AG10803 (cell line): Measurements from ENCODE around the gene COMT.
A peak's percentile ranks its signal among the peaks of the same experiment; 100 is the strongest.

Source experiments
- DNase-seq: peaks from one replicate; pipeline ENCODE4 v3.0.0; 2010; ENCODE audit warnings: low read depth
- H3K4me3 ChIP-seq: 2 replicates; pipeline ENCODE4 v1.5.1; 2011; ENCODE audit warnings: mild to moderate bottlenecking, low read length, control low read depth
- TF ChIP-seq, protein P1 (sequence below): conservative IDR thresholded peaks from 2 replicates; pipeline ENCODE4 v1.5.1; 2011; ENCODE audit warnings: mild to moderate bottlenecking, low read length, control low read depth, inconsistent platforms

COMT gene

DNA sequence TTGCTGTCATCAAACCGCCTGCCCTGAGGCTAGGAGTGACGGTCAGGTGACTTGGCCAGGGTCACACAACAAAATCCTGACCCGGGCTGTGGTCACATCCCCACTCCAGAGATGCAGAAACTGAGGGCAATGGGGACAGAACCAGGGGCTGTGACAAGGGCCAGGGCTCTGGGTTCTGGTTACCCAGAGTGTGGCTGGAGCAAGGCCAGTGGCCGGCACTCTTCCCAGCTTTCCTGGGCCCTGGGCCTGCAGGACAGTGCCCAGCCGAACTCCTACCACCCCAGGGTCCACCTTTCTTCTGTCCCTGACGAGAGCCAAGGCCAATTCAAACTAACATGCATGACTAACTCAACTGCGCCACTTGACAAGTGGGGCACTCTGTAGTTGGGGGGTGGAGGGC is 39.2 kb downstream of the COMT start:
- TF ChIP-seq, protein P1, sequence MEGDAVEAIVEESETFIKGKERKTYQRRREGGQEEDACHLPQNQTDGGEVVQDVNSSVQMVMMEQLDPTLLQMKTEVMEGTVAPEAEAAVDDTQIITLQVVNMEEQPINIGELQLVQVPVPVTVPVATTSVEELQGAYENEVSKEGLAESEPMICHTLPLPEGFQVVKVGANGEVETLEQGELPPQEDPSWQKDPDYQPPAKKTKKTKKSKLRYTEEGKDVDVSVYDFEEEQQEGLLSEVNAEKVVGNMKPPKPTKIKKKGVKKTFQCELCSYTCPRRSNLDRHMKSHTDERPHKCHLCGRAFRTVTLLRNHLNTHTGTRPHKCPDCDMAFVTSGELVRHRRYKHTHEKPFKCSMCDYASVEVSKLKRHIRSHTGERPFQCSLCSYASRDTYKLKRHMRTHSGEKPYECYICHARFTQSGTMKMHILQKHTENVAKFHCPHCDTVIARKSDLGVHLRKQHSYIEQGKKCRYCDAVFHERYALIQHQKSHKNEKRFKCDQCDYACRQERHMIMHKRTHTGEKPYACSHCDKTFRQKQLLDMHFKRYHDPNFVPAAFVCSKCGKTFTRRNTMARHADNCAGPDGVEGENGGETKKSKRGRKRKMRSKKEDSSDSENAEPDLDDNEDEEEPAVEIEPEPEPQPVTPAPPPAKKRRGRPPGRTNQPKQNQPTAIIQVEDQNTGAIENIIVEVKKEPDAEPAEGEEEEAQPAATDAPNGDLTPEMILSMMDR: no peak
- no peak overlapping the region for H3K4me3 ChIP-seq
- no peak for DNase-seq

DNA sequence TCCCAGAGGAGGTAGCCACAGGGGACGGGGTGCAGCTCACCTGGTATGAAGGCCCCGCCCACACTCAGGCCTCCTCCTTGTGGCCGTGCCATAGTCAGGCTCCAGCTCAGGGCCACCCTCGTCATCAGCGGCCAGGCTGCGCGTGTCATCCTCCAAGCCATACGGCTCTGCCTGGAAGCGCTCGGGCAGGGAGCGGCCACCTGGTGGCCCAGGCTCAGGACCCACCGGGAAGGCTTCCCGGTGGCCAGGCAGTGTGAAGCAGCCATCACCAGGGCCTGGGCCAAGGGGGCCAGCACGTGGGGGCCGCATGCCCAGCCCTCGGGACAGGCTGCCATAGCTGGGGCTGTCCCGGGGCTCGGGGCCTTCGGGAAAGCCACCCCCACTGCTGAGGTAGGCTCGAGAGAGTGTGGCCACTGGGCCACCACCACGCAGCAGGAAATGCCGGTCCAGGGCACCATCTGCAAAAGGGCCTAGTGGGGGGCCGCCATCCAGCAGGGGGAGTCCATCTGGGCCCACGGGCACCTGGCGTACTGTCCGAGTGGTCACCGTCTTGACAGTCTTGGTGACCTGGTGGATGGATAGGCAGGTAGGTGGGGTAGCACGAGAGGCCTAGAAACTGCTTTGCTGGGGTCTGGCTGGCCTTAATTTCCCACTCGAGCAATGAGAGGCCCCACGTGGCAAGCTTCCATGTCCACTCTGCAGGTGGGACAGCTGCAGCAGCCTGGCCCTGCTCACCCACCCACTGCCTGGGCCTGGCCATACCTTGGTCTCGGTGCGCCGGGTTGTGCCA is 39.8 kb downstream of the COMT start:
- H3K4me3 ChIP-seq: no peak overlapping the region
- TF ChIP-seq, protein P1: no peak
- DNase-seq: no peak

DNA sequence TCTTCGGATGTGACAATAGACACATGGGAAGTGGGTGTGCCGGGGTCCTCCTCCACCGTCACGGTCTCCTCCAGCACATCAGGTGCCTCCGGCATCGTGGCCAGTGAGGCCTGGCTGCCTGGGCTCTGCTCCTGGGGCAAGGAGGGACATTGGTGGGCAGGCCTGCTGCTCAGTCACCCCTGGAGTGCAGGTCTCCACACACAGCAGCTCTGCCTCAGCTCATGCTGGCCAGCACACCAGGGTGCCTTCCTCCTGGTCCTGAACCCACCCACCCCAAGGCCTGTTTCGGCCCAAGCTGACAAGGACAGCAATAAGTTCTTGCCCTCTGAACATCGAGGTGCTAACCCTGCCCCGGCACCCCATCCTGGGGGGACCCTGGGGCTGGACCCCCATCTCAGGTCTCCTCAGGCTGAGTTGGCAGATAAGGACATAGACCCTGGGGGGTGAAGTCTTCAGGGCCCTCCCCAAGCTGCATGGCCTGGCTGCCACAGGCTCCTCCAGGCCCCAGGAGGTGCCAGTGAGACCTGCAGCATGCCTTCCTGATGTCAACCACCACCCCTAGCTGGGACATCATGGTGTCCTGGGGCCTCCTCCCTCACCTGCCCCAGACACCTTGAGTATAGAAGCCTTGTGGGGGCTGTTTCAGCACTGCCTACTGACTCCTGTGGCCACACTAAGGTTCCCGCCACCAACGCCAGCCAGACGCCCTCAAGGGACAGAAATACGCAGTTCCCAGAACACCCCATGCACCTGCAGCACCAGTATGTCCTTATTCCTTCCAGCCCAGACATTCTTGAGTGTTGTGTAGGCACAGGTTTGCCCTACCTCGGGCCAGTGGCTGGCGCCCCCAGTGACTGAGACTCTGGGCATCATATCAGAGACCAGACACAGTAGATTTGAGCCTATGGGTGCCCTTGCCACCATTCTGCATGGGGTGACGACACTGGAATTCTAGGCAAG is 40.7 kb downstream of the COMT start:
- TF ChIP-seq, protein P1: no peak
- H3K4me3 ChIP-seq: no peak overlapping the region
- no peak for DNase-seq

- TF ChIP-seq, protein P1: no peak
- no peak for DNase-seq
- H3K4me3 ChIP-seq: no peak overlapping the region
Observed at GRCh38 chr22:19982991-19983578, 41.5 kb downstream of the COMT start.

- DNase-seq: no peak
- no peak overlapping the region for H3K4me3 ChIP-seq
- TF ChIP-seq, protein P1: no peak
Observed at GRCh38 chr22:19983741-19984140, 42.2 kb downstream of the COMT start.

DNA sequence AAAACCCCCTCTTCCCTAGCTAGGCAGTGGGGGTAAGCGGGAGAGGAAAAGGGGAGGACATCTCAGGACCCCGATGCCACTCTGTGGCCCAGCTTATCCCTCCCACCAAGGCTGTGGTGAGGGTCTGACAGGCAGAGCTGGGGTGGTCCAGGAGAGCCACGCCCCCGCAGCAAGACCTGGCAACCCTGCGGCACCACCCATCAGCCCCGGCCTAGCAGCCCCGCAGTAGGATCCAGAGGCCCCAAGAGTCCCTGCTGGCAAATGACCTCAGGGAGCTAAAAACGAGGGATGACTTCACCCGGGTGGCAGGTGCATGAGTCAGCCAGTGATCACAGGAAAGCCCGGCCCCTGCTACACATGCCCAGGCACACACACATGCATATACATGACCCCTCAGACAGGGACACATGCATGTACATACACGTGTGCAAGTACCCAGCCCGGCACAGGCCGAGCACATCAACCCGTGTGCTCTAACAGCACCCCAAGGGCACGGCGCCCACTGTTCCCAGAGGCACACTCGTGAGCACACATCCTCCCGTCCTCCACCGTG is 42.7 kb downstream of the COMT start:
- TF ChIP-seq, protein P1: no peak
- no peak overlapping the region for H3K4me3 ChIP-seq
- peak; percentile 57 for DNase-seq
